Hepatocyte (in vitro differentiated cells): ENCODE measurements around the gene TUBE1.

ENCODE experiments used
- EZH2phosphoT487 ChIP-seq: fragments of 200-600 bp; sonication (generic); IDR thresholded peaks from one replicate; pipeline ENCODE4 v1.6.1; 2018; ENCODE audit warnings: antibody characterized with exemption, mild to moderate bottlenecking, low read depth, moderate library complexity; ENCODE audit not compliant: unreplicated experiment, severe bottlenecking
- TF ChIP-seq, protein P1 (sequence below): fragments of 200-600 bp; sonication (generic); IDR thresholded peaks from 2 replicates; pipeline ENCODE4 v1.5.1; 2016; ENCODE audit warnings: antibody characterized with exemption, mild to moderate bottlenecking; ENCODE audit not compliant: poor library complexity

DNA sequence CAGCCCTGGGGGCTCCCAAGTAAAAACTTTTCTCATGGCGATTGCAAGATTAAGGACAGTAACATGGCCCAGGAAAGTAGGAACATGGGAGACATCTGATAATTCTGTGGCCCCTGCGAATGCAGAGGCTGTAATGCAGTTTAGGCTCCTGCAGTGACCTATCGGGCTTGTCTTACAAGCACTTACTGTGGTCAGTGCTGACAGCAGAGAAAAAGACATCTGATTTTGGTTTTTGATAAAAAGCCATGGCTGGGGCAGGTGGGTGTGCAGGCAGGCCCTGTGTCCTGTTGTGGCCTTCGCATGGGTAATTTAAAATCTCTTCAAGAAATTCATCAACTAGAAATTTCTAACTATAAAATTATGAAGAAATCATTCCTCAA lies 52.7 kb downstream of the TUBE1 start:
- TF ChIP-seq, protein P1, sequence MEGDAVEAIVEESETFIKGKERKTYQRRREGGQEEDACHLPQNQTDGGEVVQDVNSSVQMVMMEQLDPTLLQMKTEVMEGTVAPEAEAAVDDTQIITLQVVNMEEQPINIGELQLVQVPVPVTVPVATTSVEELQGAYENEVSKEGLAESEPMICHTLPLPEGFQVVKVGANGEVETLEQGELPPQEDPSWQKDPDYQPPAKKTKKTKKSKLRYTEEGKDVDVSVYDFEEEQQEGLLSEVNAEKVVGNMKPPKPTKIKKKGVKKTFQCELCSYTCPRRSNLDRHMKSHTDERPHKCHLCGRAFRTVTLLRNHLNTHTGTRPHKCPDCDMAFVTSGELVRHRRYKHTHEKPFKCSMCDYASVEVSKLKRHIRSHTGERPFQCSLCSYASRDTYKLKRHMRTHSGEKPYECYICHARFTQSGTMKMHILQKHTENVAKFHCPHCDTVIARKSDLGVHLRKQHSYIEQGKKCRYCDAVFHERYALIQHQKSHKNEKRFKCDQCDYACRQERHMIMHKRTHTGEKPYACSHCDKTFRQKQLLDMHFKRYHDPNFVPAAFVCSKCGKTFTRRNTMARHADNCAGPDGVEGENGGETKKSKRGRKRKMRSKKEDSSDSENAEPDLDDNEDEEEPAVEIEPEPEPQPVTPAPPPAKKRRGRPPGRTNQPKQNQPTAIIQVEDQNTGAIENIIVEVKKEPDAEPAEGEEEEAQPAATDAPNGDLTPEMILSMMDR = no peak
- TF ChIP-seq EZH2phosphoT487 = no peak
